Measurements from ENCODE around the gene KDM2A. TPM values are rescaled to one million over a fixed set of nuclear protein-coding genes. Genes with fewer than 3 reads are reported as not detected.
"Not testable (repeated sequence)": the region's sequence is repeated elsewhere in the genome, so short reads cannot be mapped to it uniquely, and the experiment has no call there.

KDM2A gene
- total RNA-seq, 1 donor from 2014 or later, result 97.5 TPM

GRCh38 chr11:67163006-67163405, 43.9 kb downstream of the KDM2A start:
- Mint-ChIP-seq H3K27me3 (no peaks in the 10 kb centered on the region), H3K36me3 (peaks cover 19% of the 10 kb centered on the region), H3K4me1 (ENCODE audit: unreplicated experiment) (peaks cover 38% of the 10 kb centered on the region), H3K9me3 (no peaks in the 10 kb centered on the region), H3K4me3 (no peak overlapping the region), H3K27ac (no peak overlapping the region)
- TF ChIP-seq CTCF (conservative IDR thresholded peaks at IDR 0.05), result no peak
- no peak for DNase-seq (ENCODE audit: extremely low spot score, unreplicated experiment)

- Mint-ChIP-seq H3K36me3 (peaks cover 17% of the 10 kb centered on the region), H3K27me3 (no peaks in the 10 kb centered on the region), H3K4me3 (no peak overlapping the region), H3K4me1 (ENCODE audit: unreplicated experiment) (peaks cover 26% of the 10 kb centered on the region), H3K9me3 (no peaks in the 10 kb centered on the region), H3K27ac (peak overlapping the region; percentile 15)
- no peak for TF ChIP-seq CTCF (conservative IDR thresholded peaks at IDR 0.05)
- DNase-seq (ENCODE audit: extremely low spot score, unreplicated experiment), result no peak
Observed at GRCh38 chr11:67165623-67166022, 46.6 kb downstream of the KDM2A start.

- Mint-ChIP-seq H3K4me3 (no peak overlapping the region), H3K27ac (peak overlapping the region; percentile 36), H3K9me3 (no peaks in the 10 kb centered on the region), H3K4me1 (ENCODE audit: unreplicated experiment) (peaks cover 32% of the 10 kb centered on the region), H3K36me3 (peaks cover 17% of the 10 kb centered on the region), H3K27me3 (no peaks in the 10 kb centered on the region)
- no peak for DNase-seq (ENCODE audit: extremely low spot score, unreplicated experiment)
- TF ChIP-seq CTCF (conservative IDR thresholded peaks at IDR 0.05), result no peak
Observed at GRCh38 chr11:67167091-67167490, 48.0 kb downstream of the KDM2A start.

GRCh38 chr11:67167719-67168118, 48.7 kb downstream of the KDM2A start:
- no peak for DNase-seq (ENCODE audit: extremely low spot score, unreplicated experiment)
- H3K27ac Mint-ChIP-seq, result no peak overlapping the region
- H3K4me3 Mint-ChIP-seq, result no peak overlapping the region
- H3K4me1 Mint-ChIP-seq (ENCODE audit: unreplicated experiment), result peaks cover 32% of the 10 kb centered on the region
- no peak for TF ChIP-seq CTCF (conservative IDR thresholded peaks at IDR 0.05)
- no peaks in the 10 kb centered on the region for H3K9me3 Mint-ChIP-seq
- H3K27me3 Mint-ChIP-seq, result no peaks in the 10 kb centered on the region
- H3K36me3 Mint-ChIP-seq, result peaks cover 17% of the 10 kb centered on the region

- not testable (repeated sequence) for H3K27ac Mint-ChIP-seq; H3K9me3 Mint-ChIP-seq; DNase-seq (ENCODE audit: extremely low spot score, unreplicated experiment); H3K27me3 Mint-ChIP-seq; H3K4me3 Mint-ChIP-seq
- H3K36me3 Mint-ChIP-seq, result peaks cover 10% of the 10 kb centered on the region
- peaks cover 27% of the 10 kb centered on the region for H3K4me1 Mint-ChIP-seq (ENCODE audit: unreplicated experiment)
Observed at GRCh38 chr11:67168911-67169310, 49.8 kb downstream of the KDM2A start.

GRCh38 chr11:67174311-67174710, 55.2 kb downstream of the KDM2A start:
- Mint-ChIP-seq H3K36me3 (peaks cover 4% of the 10 kb centered on the region), H3K27me3 (no peaks in the 10 kb centered on the region), H3K4me3 (no peak overlapping the region), H3K27ac (peak overlapping the region; percentile 63), H3K9me3 (no peaks in the 10 kb centered on the region), H3K4me1 (ENCODE audit: unreplicated experiment) (peaks cover 6% of the 10 kb centered on the region)
- TF ChIP-seq CTCF (conservative IDR thresholded peaks at IDR 0.05), result no peak
- DNase-seq (ENCODE audit: extremely low spot score, unreplicated experiment), result no peak
